Lower leg skin (tissue), 3 donors: ENCODE results near the gene POTEB2.
"Not testable (repeated sequence)": the region's sequence is repeated elsewhere in the genome, so short reads cannot be mapped to it uniquely, and the experiment has no call there.

Experiments used
- POLR2A ChIP-seq, 2 donors: fragments of 450-650 bp; IDR thresholded peaks; one replicate each; pipeline ENCODE4 v1.6.1; 2016 to 2017; ENCODE audit warnings: antibody characterized with exemption in 2 of 2, mild to moderate bottlenecking in 1 of 2, moderate library complexity in 1 of 2
- TF ChIP-seq, protein P1 (sequence below), 3 donors: fragments of 450-650 bp; IDR thresholded peaks; one replicate each; pipeline ENCODE4 v1.5.1; 2016; ENCODE audit warnings: antibody characterized with exemption in 3 of 3, mild to moderate bottlenecking in 3 of 3, moderate library complexity in 2 of 3

DNA sequence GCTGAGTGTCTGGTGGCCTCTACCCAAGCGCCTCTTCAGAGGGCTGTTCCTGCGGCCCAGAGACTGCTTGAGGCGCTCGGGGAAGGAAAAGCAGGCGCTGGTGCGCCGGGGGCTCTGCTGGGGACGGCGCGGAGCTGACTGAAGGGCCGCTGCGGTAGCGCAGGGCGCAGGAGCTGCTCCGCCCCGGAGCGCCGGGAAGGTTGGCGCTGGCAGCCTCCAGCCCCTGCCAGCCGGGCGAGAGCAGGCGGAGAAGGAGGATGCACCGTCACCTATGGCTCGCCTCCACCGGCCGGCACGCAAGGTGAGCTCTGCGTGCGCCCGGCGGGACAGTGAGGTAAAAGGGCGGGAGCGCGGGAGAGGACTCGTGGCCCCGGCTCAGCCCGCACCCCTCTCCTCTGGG is 11.7 kb upstream of the POTEB2 start:
- TF ChIP-seq POLR2A (IDR thresholded peaks at IDR 0.05), result not testable (repeated sequence)
- TF ChIP-seq, protein P1, sequence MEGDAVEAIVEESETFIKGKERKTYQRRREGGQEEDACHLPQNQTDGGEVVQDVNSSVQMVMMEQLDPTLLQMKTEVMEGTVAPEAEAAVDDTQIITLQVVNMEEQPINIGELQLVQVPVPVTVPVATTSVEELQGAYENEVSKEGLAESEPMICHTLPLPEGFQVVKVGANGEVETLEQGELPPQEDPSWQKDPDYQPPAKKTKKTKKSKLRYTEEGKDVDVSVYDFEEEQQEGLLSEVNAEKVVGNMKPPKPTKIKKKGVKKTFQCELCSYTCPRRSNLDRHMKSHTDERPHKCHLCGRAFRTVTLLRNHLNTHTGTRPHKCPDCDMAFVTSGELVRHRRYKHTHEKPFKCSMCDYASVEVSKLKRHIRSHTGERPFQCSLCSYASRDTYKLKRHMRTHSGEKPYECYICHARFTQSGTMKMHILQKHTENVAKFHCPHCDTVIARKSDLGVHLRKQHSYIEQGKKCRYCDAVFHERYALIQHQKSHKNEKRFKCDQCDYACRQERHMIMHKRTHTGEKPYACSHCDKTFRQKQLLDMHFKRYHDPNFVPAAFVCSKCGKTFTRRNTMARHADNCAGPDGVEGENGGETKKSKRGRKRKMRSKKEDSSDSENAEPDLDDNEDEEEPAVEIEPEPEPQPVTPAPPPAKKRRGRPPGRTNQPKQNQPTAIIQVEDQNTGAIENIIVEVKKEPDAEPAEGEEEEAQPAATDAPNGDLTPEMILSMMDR (IDR thresholded peaks at IDR 0.05), result not testable (repeated sequence)
